Limb (tissue), 2 donors: ENCODE measurements around the gene THRB.

Source experiments
- DNase-seq, 2 donors: peaks; one replicate each; pipeline ENCODE4 v3.0.0-alpha.2; 2016; ENCODE audit errors: extremely low spot score in 2 of 2

The THRB gene

GRCh38 chr3:24315356-24315755 is 179.3 kb downstream of the THRB start:
- no peak for DNase-seq

GRCh38 chr3:24311881-24312280 is 182.8 kb downstream of the THRB start:
- DNase-seq: no peak

GRCh38 chr3:24310887-24311286 is 183.8 kb downstream of the THRB start:
- no peak for DNase-seq

- no peak for DNase-seq
Measured at GRCh38 chr3:24306518-24306917, 188.1 kb downstream of the THRB start.

- peak in 1 of 2 donors; percentile 33 for DNase-seq
Measured at GRCh38 chr3:24305795-24306467, 188.7 kb downstream of the THRB start.

- DNase-seq: no peak
Measured at GRCh38 chr3:24303057-24303754, 191.4 kb downstream of the THRB start.

GRCh38 chr3:24302396-24302795 is 192.3 kb downstream of the THRB start:
- no peak for DNase-seq

GRCh38 chr3:24300949-24301348 is 193.7 kb downstream of the THRB start:
- DNase-seq: no peak

GRCh38 chr3:24299806-24300626 is 194.6 kb downstream of the THRB start:
- DNase-seq: no peak

- no peak for DNase-seq
Measured at GRCh38 chr3:24299246-24299805, 195.3 kb downstream of the THRB start.

GRCh38 chr3:24296441-24297205 is 198.0 kb downstream of the THRB start:
- no peak for DNase-seq

- no peak for DNase-seq
Measured at GRCh38 chr3:24294150-24294549, 200.5 kb downstream of the THRB start.

- no peak for DNase-seq
Measured at GRCh38 chr3:24291646-24292045, 203.0 kb downstream of the THRB start.

GRCh38 chr3:24290596-24290995 is 204.1 kb downstream of the THRB start:
- DNase-seq: no peak

GRCh38 chr3:24288496-24289236 is 206.0 kb downstream of the THRB start:
- DNase-seq: no peak

GRCh38 chr3:24287755-24288450 is 206.7 kb downstream of the THRB start:
- DNase-seq: no peak

- DNase-seq: no peak
Measured at GRCh38 chr3:24286405-24286804, 208.2 kb downstream of the THRB start.

- DNase-seq: no peak
Measured at GRCh38 chr3:24278543-24278942, 216.1 kb downstream of the THRB start.

- DNase-seq: no peak
Measured at GRCh38 chr3:24273491-24273890, 221.2 kb downstream of the THRB start.

- no peak for DNase-seq
Measured at GRCh38 chr3:24272875-24273274, 221.8 kb downstream of the THRB start.
